ENCODE data around the gene PLAA.
A peak's percentile ranks its signal among the peaks of the same experiment; 100 is the strongest.
"Not testable (repeated sequence)": the region's sequence is repeated elsewhere in the genome, so short reads cannot be mapped to it uniquely, and the experiment has no call there.

The PLAA gene

GRCh38 chr9:26928902-26929495 is 18.0 kb downstream of the PLAA start:
- DNase-seq, result no peak

- no peak for DNase-seq
Measured at GRCh38 chr9:26925609-26926008, 21.4 kb downstream of the PLAA start.

GRCh38 chr9:26919698-26920097 is 27.3 kb downstream of the PLAA start:
- DNase-seq, result no peak

GRCh38 chr9:26913138-26913668 is 33.8 kb downstream of the PLAA start:
- DNase-seq, result no peak

- no peak for DNase-seq
Measured at GRCh38 chr9:26904671-26905070, 42.4 kb downstream of the PLAA start.

GRCh38 chr9:26904070-26904469 is 43.0 kb downstream of the PLAA start:
- DNase-seq, result no peak

- DNase-seq, result no peak
Measured at GRCh38 chr9:26893030-26893676, 53.9 kb downstream of the PLAA start.

- DNase-seq, result peak; percentile 85
Measured at GRCh38 chr9:26892251-26893029, 54.6 kb downstream of the PLAA start, which contains the start of gene CAAP1. TSS of gene CAAP1 (minus strand) at chr9:26892802. CDS start at chr9:26892715, 87 bp downstream.

- no peak for DNase-seq
Measured at GRCh38 chr9:26891726-26892125, 55.3 kb downstream of the PLAA start.

- DNase-seq, result no peak
Measured at GRCh38 chr9:26888271-26888670, 58.8 kb downstream of the PLAA start.

- no peak for DNase-seq
Measured at GRCh38 chr9:26882154-26882553, 64.9 kb downstream of the PLAA start.

- no peak for DNase-seq
Measured at GRCh38 chr9:26880262-26880661, 66.8 kb downstream of the PLAA start.

- DNase-seq, result not testable (repeated sequence)
Measured at GRCh38 chr9:26875155-26875554, 71.9 kb downstream of the PLAA start.

GRCh38 chr9:26870292-26870691 is 76.8 kb downstream of the PLAA start:
- no peak for DNase-seq

GRCh38 chr9:26863074-26863473 is 84.0 kb downstream of the PLAA start:
- no peak for DNase-seq

- DNase-seq, result peak; percentile 59
Measured at GRCh38 chr9:26856413-26857032, 90.5 kb downstream of the PLAA start.

Measured in DMS153 (cell line).